HG02943 (cell line): ENCODE data around the gene PYHIN1.
"Not testable (repeated sequence)": the region's sequence is repeated elsewhere in the genome, so short reads cannot be mapped to it uniquely, and the experiment has no call there.

Experiments used
- ATAC-seq: cut with Tn5 transposase; IDR thresholded peaks from one replicate; pipeline ENCODE4 v1.9.1; 2021; ENCODE audit warnings: mild to moderate bottlenecking, low read depth, moderate library complexity; ENCODE audit not compliant: unreplicated experiment

Gene PYHIN1

GRCh38 chr1:158978730-158979129 lies 47.4 kb downstream of the PYHIN1 start:
- no peak for ATAC-seq

GRCh38 chr1:158979229-158979628 lies 47.9 kb downstream of the PYHIN1 start:
- ATAC-seq = no peak

- ATAC-seq = no peak
Measured at GRCh38 chr1:158983235-158983634, 51.9 kb downstream of the PYHIN1 start.

DNA sequence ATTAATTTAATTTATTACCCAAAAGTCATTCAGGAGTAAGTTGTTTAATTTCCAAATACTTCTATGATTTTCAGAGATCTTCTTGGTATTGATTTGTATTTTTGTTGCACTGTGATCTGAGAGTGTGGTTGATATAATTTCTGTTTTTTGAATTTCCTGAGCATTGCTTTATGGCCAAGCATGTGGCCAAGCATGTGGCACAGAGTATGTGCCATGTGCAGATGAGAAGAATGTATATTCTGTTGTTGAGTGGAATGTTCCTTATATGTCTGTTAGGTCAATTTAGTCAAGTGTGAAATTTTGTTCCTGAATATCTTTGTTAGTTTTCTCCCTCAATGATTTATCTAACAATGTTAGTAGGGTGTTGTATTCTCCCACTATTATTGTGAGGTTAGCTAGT lies 53.0 kb downstream of the PYHIN1 start:
- ATAC-seq = no peak

GRCh38 chr1:158989424-158989823 lies 58.1 kb downstream of the PYHIN1 start:
- ATAC-seq = no peak

- no peak for ATAC-seq
Measured at GRCh38 chr1:158992787-158993312, 61.5 kb downstream of the PYHIN1 start.

- ATAC-seq = no peak
Measured at GRCh38 chr1:158996998-158997397, 65.6 kb downstream of the PYHIN1 start.

DNA sequence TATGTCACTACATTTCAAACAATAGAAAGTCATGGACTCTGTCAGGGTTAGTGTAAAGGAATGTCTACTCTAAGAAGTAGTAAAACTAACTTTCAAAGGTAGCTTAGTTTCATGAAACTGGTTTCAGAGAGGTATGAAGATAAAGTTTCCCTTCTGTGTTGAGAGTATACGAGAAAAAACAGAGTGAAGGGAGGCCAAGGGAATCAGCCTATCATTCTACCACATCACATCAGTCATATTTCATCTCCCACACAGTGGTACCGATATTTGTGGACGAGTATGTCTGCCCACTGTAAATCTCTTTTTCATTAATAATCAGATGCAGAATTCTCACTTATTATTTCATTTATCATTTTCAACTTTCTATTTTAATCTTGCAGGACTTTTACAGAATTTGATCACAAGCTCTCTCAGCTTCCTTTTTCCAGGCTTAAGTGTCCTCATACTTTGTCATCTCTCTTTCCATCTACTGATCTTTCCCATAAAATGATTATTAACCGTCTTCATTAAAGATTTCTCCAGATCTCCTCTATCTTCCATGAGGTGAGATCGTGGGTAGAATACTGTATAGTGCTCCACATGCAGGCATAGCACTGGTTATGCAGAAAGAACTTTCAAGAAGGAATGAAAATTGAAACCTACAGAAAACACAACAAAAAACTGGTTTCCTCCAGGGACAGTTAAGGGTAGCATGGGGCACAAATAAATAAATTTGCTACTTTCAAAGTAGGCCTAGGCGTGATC lies 66.9 kb downstream of the PYHIN1 start:
- no peak for ATAC-seq

DNA sequence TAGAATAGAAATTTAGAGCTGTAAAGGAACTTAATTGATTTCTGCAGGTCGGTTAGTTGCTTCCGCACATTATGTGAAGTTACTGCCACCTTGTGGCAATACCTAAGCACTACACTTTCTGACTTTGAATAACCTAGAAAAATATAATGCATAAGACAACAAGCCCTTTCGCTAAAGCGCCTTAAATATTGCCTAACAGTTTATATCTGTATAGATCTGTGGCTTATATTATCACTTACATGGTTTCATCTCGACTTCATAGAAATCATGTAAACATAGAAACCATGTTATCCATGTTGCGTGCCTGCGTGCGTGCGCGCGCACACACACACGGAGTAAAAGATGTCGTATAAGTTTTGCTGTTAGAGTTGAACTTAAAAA lies 67.4 kb downstream of the PYHIN1 start:
- no peak for ATAC-seq

- ATAC-seq = no peak
Measured at GRCh38 chr1:158999316-159000069, 68.1 kb downstream of the PYHIN1 start.

GRCh38 chr1:159000070-159000409 lies 68.7 kb downstream of the PYHIN1 start:
- no peak for ATAC-seq

DNA sequence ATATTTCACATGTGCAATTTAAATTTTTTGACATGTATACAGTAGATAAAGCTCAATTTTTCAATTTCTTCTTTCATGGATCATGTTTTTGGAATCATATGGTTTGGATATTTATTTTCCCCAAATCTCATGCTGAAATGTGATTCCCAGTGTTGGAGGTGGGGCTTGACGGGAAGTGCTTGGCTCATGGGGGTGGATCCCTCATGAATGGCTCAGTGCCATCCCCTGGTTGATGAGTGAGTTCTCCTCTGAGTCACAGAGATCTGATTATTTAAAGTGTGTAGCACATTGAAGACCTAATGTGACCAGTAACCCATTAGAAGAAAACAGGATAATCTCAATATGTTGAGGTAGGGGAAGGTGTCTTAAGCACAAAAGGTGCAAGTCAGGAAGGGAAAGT lies 69.3 kb downstream of the PYHIN1 start:
- no peak for ATAC-seq

DNA sequence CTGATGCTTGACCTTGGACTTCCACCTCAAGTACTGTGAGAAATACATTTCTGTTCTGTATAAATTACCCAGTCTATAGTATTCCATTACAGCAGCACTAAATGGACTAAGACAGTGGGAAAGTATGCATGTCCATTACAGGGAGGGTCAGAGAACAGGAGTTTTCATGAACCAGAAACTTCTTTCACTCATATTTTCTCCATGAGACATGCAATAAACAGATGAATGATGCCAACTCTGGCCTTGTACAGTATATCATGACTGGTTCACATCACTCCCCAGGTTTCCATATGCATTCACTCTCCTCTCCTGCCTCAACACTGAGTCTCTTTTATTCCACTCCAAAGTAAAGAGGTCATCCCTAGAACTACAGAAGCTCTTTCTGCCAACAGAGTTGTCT lies 73.8 kb downstream of the PYHIN1 start:
- no peak for ATAC-seq

- no peak for ATAC-seq
Measured at GRCh38 chr1:159005676-159006075, 74.3 kb downstream of the PYHIN1 start.

- ATAC-seq = not testable (repeated sequence)
Measured at GRCh38 chr1:159006210-159006807, 75.0 kb downstream of the PYHIN1 start.

GRCh38 chr1:159007726-159008125 lies 76.4 kb downstream of the PYHIN1 start:
- no peak for ATAC-seq

GRCh38 chr1:159008744-159009188 lies 77.4 kb downstream of the PYHIN1 start:
- peak; percentile 80 for ATAC-seq

GRCh38 chr1:159009287-159009686 lies 77.9 kb downstream of the PYHIN1 start:
- ATAC-seq = no peak

GRCh38 chr1:159009704-159010361 lies 78.5 kb downstream of the PYHIN1 start, which contains the start of gene IFI16:
TSS of gene IFI16 (plus strand) at chr1:159009907. CDS start at chr1:159014681, 4,774 bp downstream.
- peak; percentile 44 for ATAC-seq

GRCh38 chr1:159010391-159010790 lies 79.0 kb downstream of the PYHIN1 start:
- ATAC-seq = no peak

DNA sequence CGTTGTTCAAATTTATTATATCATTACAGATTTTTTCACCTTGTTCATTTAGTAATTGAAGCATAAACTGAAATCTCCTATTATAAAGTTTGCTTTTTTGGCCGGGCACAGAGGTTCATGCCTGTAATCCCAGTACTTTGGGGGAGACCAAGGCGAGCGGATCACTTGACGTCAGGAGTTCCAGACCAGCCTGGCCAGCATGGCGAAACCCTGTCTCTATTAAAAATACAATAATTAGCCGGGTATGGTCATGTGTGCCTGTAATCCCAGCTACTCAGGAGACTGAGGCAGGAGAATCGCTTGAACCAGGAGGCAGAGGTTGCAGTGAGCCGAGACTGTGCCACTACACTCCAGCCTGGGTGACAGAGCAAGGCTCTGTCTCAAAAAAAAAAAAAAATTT lies 79.6 kb downstream of the PYHIN1 start:
- not testable (repeated sequence) for ATAC-seq
